ENCODE measurements around the gene CTNNA3. TPM values are rescaled to one million over a fixed set of nuclear protein-coding genes. Genes with fewer than 3 reads are reported as not detected.

The CTNNA3 gene
- total RNA-seq, 2 donors from 2014 or later = 20.3 to 23.8 TPM

- Histone ChIP-seq H3K4me3 (no peak overlapping the region), H3K27ac (no peak overlapping the region), H3K27me3 (no peaks in the 10 kb centered on the region), H3K9me3 (no peaks in the 10 kb centered on the region), H3K4me1 (no peaks in the 10 kb centered on the region), H3K36me3 (no peaks in the 10 kb centered on the region)
- no peak for TF ChIP-seq CTCF (IDR thresholded peaks at IDR 0.05)
- DNase-seq (ENCODE audit: low spot score) = no peak
Measured at GRCh38 chr10:67299761-67300160, 396.2 kb downstream of the CTNNA3 start.

GRCh38 chr10:67297637-67298181 lies 398.3 kb downstream of the CTNNA3 start:
- Histone ChIP-seq H3K27ac (no peak overlapping the region), H3K36me3 (no peaks in the 10 kb centered on the region), H3K27me3 (no peaks in the 10 kb centered on the region), H3K4me1 (no peaks in the 10 kb centered on the region), H3K4me3 (no peak overlapping the region), H3K9me3 (no peaks in the 10 kb centered on the region)
- no peak for TF ChIP-seq CTCF (IDR thresholded peaks at IDR 0.05)
- no peak for DNase-seq (ENCODE audit: low spot score)

GRCh38 chr10:67296926-67297325 lies 399.1 kb downstream of the CTNNA3 start:
- H3K36me3 ChIP-seq = no peaks in the 10 kb centered on the region
- no peak for DNase-seq (ENCODE audit: low spot score)
- H3K4me3 ChIP-seq = no peak overlapping the region
- no peaks in the 10 kb centered on the region for H3K27me3 ChIP-seq
- no peak overlapping the region for H3K27ac ChIP-seq
- no peaks in the 10 kb centered on the region for H3K9me3 ChIP-seq
- TF ChIP-seq CTCF (IDR thresholded peaks at IDR 0.05) = no peak
- no peaks in the 10 kb centered on the region for H3K4me1 ChIP-seq

GRCh38 chr10:67288688-67289410 lies 407.1 kb downstream of the CTNNA3 start:
- Histone ChIP-seq H3K36me3 (no peaks in the 10 kb centered on the region), H3K4me3 (no peak overlapping the region), H3K9me3 (no peaks in the 10 kb centered on the region), H3K27me3 (no peaks in the 10 kb centered on the region), H3K4me1 (no peaks in the 10 kb centered on the region), H3K27ac (no peak overlapping the region)
- no peak for DNase-seq (ENCODE audit: low spot score)
- no peak for TF ChIP-seq CTCF (IDR thresholded peaks at IDR 0.05)

GRCh38 chr10:67284589-67284988 lies 411.4 kb downstream of the CTNNA3 start:
- no peaks in the 10 kb centered on the region for H3K9me3 ChIP-seq
- no peak overlapping the region for H3K4me3 ChIP-seq
- H3K27ac ChIP-seq = no peak overlapping the region
- H3K27me3 ChIP-seq = no peaks in the 10 kb centered on the region
- TF ChIP-seq CTCF (IDR thresholded peaks at IDR 0.05) = no peak
- no peaks in the 10 kb centered on the region for H3K4me1 ChIP-seq
- H3K36me3 ChIP-seq = no peaks in the 10 kb centered on the region
- DNase-seq (ENCODE audit: low spot score) = no peak

- TF ChIP-seq CTCF (IDR thresholded peaks at IDR 0.05) = no peak
- H3K36me3 ChIP-seq = no peaks in the 10 kb centered on the region
- no peak overlapping the region for H3K27ac ChIP-seq
- H3K27me3 ChIP-seq = no peaks in the 10 kb centered on the region
- DNase-seq (ENCODE audit: low spot score) = no peak
- H3K9me3 ChIP-seq = no peaks in the 10 kb centered on the region
- no peaks in the 10 kb centered on the region for H3K4me1 ChIP-seq
- no peak overlapping the region for H3K4me3 ChIP-seq
Measured at GRCh38 chr10:67282871-67283270, 413.1 kb downstream of the CTNNA3 start.

Measured in right atrium auricular region (tissue), 2 donors.